Gastrocnemius medialis (tissue), 4 donors: Measurements from ENCODE around the gene CD300C.

Source experiments
- CTCF ChIP-seq, 5 experiments: fragments of 450-650 bp in 3 of 5; fragments of 200-600 bp in 2 of 5; sonication (generic) in 2 of 5; IDR thresholded peaks in 4 of 5; conservative IDR thresholded peaks in 1 of 5; 1 replicate in 4 of 5; 2 replicates in 1 of 5; pipeline ENCODE4 v1.5.1; 2016 to 2019; ENCODE audit warnings: antibody characterized with exemption in 5 of 5, mild to moderate bottlenecking in 3 of 5, moderate library complexity in 3 of 5
- POLR2A ChIP-seq, 2 donors: fragments of 450-650 bp; IDR thresholded peaks; one replicate each; pipeline ENCODE4 v1.6.1; 2017; ENCODE audit warnings: antibody characterized with exemption in 2 of 2, mild to moderate bottlenecking in 2 of 2, moderate library complexity in 2 of 2

GRCh38 chr17:74516561-74517328, 29.2 kb downstream of the CD300C start:
- no peak for TF ChIP-seq CTCF (IDR thresholded peaks at IDR 0.05 in 4 of 5, conservative IDR thresholded peaks at IDR 0.05 in 1 of 5)
- TF ChIP-seq POLR2A (IDR thresholded peaks at IDR 0.05): no peak
